ENCODE data around the gene RCOR1.

RCOR1 gene

GRCh38 chr14:102560458-102561261 lies 31.8 kb upstream of the RCOR1 start:
- no peak for DNase-seq
- Histone ChIP-seq H3K36me3 (no peaks in the 10 kb centered on the region), H3K27ac (no peak overlapping the region), H3K4me3 (ENCODE audit: low read depth, low read length) (no peak overlapping the region), H3K9me3 (ENCODE audit: severe bottlenecking) (no peaks in the 10 kb centered on the region), H3K27me3 (ENCODE audit: insufficient read depth, low read depth, severe bottlenecking) (no peaks in the 10 kb centered on the region)
- no peak for TF ChIP-seq CTCF (IDR thresholded peaks at IDR 0.05; ENCODE audit: low read depth, low read length)

GRCh38 chr14:102565331-102565887 lies 27.0 kb upstream of the RCOR1 start:
- H3K27me3 ChIP-seq (ENCODE audit: insufficient read depth, low read depth, severe bottlenecking), result no peaks in the 10 kb centered on the region
- no peaks in the 10 kb centered on the region for H3K9me3 ChIP-seq (ENCODE audit: severe bottlenecking)
- no peak overlapping the region for H3K27ac ChIP-seq
- H3K4me3 ChIP-seq (ENCODE audit: low read depth, low read length), result no peak overlapping the region
- DNase-seq, result no peak
- no peak for TF ChIP-seq CTCF (IDR thresholded peaks at IDR 0.05; ENCODE audit: low read depth, low read length)
- H3K36me3 ChIP-seq, result no peaks in the 10 kb centered on the region

GRCh38 chr14:102565959-102566358 lies 26.5 kb upstream of the RCOR1 start:
- no peaks in the 10 kb centered on the region for H3K9me3 ChIP-seq (ENCODE audit: severe bottlenecking)
- no peak for TF ChIP-seq CTCF (IDR thresholded peaks at IDR 0.05; ENCODE audit: low read depth, low read length)
- no peaks in the 10 kb centered on the region for H3K27me3 ChIP-seq (ENCODE audit: insufficient read depth, low read depth, severe bottlenecking)
- no peak overlapping the region for H3K27ac ChIP-seq
- no peaks in the 10 kb centered on the region for H3K36me3 ChIP-seq
- no peak overlapping the region for H3K4me3 ChIP-seq (ENCODE audit: low read depth, low read length)
- no peak for DNase-seq

- no peak for DNase-seq
- Histone ChIP-seq H3K9me3 (ENCODE audit: severe bottlenecking) (no peaks in the 10 kb centered on the region), H3K4me3 (ENCODE audit: low read depth, low read length) (no peak overlapping the region), H3K36me3 (no peaks in the 10 kb centered on the region), H3K27ac (no peak overlapping the region), H3K27me3 (ENCODE audit: insufficient read depth, low read depth, severe bottlenecking) (no peaks in the 10 kb centered on the region)
- no peak for TF ChIP-seq CTCF (IDR thresholded peaks at IDR 0.05; ENCODE audit: low read depth, low read length)
These were observed 24.3 kb upstream of the RCOR1 start for GRCh38 chr14:102568115-102568614.

GRCh38 chr14:102570334-102570995 lies 22.0 kb upstream of the RCOR1 start:
- no peaks in the 10 kb centered on the region for H3K36me3 ChIP-seq
- H3K9me3 ChIP-seq (ENCODE audit: severe bottlenecking), result no peaks in the 10 kb centered on the region
- no peak overlapping the region for H3K27ac ChIP-seq
- no peak for TF ChIP-seq CTCF (IDR thresholded peaks at IDR 0.05; ENCODE audit: low read depth, low read length)
- DNase-seq, result no peak
- H3K4me3 ChIP-seq (ENCODE audit: low read depth, low read length), result no peak overlapping the region
- no peaks in the 10 kb centered on the region for H3K27me3 ChIP-seq (ENCODE audit: insufficient read depth, low read depth, severe bottlenecking)

All from WERI-Rb-1 (cell line).